HG03039 (cell line): ENCODE data around the gene RYR2.

Experiments used
- ATAC-seq: cut with Tn5 transposase; IDR thresholded peaks from one replicate; pipeline ENCODE4 v1.9.1; 2021; ENCODE audit warnings: mild to moderate bottlenecking, moderate library complexity; ENCODE audit not compliant: unreplicated experiment

The RYR2 gene

DNA sequence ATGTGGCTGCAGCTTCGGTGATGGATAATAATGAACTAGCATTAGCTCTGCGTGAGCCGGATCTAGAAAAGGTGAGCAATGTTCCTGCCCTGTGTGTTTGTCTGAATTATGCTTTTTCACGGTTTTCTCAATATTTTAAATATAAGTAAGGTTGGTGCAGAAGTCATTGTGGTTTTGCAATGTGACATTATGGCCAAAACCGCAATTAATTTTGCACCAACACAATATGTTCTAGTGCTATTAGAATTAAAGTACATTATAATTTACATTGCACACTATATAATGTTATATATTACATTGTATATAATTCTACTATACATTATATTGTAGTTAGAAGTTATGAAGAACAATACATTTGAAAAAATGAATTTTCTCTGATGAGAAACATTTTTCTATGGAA, 592.9 kb downstream of the RYR2 start:
- ATAC-seq = no peak

DNA sequence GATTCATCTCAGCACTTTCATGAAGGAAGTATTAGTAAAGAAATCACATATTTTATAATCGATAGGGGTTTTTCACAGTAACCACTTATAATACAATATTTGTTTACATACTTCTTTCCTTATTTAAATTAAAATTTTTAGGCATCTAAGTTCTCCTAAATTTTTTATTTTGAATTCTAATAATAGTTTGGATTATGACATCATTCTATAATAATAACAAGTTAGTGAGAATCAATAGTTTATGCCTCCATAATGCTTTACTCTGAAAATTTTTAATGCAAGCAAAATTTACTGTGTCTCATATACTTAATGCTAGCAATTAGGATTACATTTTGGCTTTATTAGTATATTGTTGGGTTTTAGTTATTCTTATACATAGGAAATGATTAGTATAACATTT, 596.6 kb downstream of the RYR2 start:
- ATAC-seq = no peak

DNA sequence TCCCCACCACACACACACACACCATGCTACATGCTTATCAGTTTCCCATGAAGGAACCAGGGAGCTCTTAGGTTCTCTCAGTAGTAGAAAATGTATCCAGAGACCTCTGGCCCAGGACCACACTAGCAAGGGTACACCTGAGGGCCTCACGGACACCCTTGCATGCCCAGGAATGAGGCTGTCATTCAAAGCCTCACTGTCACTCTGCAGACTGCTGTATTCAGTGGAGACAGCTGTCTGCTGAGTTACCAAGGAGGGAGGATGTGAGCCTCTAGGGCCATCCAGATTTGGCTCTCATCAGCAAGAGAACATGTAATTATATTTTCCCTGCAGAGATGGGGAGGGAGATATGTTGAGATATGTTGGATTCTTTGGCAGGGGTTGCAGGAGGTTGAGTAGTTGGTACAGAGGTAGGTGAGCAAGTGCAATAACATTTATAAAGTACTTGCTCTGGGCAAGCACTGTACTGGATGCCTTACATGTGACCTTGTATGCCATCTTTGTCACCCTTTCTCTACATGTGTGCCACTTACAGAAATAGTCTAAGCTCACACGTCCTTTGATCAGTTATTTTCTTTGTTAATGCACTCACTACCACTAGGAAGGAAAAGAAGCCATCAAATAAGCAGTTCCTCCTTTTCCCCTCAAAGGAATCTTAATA, 598.2 kb downstream of the RYR2 start:
- no peak for ATAC-seq

DNA sequence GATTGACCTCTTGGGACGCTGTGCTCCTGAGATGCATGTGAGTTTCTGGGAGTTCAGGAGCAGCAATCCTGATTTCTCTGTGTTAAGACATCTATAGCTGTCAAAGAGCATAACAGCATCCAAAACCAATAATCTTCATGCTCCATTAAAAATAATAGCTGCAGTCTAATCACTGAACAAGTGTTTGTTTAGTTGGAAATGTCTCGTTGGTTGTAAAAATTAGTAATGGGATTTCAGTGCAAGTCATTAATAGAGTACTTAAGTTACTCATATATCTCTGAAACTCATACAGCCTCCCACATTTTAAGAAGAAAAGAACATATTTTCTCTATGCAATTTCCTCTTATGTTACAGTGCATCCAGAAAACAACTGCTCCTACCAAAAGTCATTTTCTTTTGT, 599.0 kb downstream of the RYR2 start:
- ATAC-seq = no peak

DNA sequence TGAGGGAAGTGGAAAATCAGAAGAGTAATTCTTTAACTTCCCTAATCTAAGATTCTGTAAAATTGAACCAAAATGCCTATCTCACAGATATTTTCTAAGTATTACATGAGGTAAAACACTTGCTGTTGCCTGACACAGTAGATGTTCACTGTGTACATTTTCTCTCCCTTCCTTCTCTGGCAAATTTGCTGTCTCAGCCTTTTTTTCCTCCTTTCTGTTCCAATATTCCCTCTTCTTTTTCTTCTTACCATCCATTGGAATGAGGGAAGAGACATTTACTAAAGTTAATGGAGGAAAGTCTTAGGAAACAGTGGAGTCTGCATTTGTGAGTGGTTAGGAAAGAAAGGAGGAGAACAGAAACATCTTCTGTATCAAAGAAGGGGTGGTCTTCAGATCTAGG, 608.8 kb downstream of the RYR2 start:
- no peak for ATAC-seq

DNA sequence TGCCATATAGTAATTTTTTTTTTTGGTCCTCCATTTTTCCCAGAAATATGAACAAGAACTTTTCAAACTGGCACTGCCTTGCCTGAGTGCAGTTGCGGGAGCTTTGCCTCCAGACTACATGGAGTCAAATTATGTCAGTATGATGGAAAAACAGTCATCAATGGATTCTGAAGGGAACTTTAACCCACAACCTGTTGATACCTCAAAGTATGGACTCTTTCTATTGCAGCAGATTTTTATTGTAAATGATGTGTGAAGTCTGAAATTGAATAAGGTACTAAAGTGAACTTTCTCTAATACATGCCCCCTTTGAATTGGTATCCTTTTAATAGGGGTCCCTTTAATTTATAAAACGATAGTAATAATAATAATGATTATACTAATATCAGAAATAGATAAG, 613.8 kb downstream of the RYR2 start:
- ATAC-seq = no peak

DNA sequence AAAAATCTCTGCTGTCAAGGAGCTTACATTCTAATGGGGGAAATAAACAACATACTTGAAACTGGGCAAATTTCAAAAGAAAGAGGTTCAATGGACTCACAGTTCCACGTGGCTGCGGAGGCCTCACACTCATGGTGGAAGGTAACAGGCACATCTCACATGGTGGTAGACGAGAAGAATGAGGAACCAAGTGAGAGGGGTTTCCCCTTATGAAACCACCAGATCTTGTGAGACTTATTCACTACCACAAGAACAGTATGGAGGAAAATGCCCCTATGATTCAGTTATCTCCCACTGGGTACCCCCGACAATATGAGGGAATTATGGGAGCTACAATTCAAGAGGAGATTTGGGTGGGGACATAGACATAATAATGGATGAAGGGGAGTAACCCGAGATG, 622.4 kb downstream of the RYR2 start:
- no peak for ATAC-seq

DNA sequence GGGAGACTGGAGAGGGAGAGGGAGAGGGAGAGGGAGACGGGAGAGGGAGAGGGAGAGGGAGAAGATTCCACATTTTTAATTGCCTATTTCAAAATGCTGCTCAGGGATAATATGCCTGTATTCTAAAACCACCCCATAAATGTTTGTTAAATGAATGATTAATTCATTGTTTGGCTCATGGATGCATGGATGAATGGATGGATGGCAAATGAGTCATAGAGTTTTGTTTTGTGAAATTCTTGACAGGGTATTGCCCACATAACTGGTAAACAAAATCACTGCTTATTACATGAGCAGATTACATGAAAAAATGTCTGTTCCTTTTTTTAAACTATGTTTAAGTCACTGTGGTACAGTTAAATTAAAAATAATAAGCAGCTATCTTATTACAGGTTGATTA, 628.3 kb downstream of the RYR2 start:
- ATAC-seq = no peak

DNA sequence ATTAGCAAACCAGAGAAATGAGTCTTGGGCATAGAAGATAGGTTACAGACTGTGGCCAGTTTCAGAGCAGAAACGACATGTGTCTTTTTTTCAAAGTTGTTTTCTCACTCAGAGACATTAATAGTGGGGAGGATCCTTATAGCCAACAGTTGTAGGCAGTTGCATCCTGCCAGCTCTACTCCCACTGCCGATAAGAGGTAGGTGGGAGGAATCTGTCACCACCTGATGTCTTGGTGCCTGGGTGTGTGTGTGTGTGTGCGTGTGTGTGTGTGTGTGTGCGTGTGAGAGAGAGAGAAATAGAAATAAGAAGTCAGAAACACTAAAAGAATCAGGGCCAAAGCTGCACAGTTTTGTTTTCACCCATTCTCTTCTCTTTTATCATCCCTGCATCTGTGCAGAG, 629.3 kb downstream of the RYR2 start:
- ATAC-seq = no peak

DNA sequence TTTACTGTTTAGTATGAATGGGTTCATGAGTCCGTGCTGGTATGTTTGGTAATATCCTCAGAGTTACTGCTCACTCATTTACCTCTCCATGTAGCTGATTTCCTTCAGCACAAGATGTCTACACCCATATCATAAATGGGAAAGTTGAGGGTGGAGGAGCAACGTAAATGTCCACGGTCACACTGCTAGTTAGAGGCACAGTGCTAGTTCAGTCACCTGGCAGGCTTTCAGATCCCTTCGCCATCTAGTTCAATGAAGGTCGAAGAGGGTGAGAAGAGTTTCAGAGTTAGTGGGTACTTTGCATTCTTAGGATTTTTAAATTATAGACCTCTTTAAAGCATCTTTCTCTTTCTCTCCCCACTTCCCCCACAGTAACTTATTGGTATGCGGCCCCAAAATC, 630.0 kb downstream of the RYR2 start:
- no peak for ATAC-seq

DNA sequence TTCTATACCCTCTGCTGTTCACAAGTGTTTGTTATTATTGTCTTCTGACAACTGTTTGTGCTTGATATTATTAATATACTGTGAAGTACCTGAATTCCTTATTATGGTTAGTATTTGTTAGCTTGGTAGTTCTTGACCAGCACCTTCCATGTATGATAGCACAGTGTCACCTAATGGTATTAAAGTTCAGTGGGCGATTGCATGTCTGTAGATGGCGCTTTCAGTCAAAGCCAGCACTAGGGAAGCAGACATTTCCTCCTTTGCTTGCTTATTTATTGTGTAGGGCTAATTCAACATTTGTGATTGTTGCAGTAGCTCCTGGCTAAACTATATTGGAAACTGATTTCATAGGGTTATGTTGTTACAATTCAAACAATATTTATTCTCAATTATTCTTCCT, 630.8 kb downstream of the RYR2 start:
- ATAC-seq = no peak

DNA sequence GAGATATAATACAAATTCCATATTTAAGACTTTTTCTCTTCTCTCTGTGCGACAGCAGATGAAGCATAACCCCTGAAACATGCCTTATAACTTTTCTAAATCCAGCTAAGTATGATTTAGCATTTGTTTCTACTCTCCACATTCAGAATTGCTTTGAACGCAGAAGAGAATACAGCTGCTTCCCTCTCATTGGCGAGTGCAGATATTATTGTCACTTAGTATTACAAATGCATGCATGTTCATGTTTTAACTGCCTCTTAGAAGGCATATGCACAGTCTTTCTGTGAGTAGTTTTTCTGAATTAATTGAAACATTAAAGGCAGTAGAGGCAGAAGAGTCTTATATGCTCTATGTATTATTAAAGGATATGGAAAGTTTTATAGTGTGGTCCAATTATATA, 631.6 kb downstream of the RYR2 start:
- ATAC-seq = no peak

DNA sequence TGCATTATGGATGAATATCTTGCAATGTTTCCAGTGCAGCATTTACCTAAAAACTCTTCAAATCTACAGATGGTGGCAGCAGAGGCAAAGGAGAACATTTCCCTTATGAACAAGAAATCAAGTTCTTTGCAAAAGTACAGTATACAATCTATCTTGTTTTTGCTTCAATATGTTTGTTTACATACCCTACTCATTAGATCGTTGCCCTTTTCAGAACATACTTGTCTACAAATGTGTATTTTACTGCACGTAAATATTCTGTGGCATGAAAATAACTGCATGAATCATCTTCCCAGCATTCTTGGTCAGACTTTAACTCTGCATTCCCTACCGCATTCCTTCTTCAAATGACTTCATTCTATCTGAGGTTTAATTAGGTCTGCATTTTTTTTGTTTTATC, 636.0 kb downstream of the RYR2 start:
- no peak for ATAC-seq

DNA sequence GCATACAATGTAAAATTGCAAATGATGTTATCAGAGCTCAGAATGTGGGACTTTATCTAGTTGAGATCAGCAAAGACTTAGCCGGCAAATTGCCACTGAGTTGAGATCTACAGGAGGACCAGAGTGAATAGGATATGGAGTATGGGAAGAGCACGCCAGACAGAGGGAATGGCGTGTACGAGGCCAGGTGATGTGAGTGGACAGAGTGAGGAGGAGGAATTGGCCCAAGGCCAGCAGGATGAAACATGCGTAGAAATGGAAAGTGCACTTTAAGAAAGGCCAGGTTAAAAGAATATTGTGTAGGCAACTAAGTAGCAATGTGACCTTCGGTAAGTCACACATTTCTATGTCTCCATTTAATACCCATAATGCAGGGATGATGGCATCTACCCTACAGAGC, 637.7 kb downstream of the RYR2 start:
- no peak for ATAC-seq

DNA sequence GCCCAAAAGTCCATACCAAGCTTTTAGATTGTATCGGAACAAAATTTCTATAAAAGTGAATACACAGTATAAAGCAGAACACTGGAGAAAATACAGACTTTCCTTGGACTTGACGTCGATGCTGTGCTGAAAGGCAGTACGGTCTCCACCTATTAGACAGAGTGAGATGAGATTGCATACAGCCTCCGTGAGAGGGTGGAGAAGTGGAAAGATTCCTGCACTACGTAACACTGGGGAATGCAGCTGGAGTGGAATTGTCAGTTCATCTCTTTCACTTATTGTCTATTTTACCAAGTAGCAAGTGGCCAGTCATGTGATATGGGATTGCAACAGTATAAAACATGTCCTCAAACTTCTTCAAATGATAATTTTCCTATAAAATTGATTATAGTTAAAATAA, 639.2 kb downstream of the RYR2 start:
- no peak for ATAC-seq

DNA sequence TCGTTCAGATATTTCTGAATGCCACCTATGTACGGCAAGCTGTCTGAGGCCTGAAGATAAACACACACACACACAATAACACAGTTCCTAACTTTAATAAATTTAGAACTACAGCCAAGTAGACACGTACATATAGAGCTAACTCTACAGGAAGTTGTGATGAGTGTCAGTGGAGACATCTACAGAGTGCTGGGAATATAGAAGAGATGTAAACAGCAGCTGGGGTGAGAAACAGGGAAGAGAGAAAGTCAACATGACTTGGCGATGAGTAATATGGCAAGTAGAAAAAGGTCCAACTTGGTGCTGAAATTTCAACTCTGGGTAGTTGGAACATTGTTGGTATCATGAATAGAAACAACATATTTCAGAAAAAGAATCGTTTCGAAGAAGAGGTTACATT, 642.3 kb downstream of the RYR2 start:
- no peak for ATAC-seq

DNA sequence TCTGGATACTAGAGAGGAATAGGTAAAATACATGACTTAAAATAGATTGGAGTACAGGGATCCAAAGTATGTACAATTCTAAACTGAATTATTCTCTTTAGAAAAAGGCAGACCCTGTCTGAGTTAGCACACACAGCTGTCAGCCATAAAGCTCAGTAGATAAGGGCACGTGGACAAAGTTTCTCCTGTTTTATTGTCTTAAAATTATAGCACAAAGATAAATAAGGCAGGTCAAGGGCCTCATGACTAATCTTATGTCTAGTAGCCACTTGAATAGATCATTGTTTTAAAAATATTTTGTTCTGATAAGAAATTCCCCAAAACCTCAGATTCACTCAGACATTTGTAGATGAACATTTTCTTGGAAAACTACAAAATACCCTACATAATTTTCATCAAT, 643.6 kb downstream of the RYR2 start:
- no peak for ATAC-seq

DNA sequence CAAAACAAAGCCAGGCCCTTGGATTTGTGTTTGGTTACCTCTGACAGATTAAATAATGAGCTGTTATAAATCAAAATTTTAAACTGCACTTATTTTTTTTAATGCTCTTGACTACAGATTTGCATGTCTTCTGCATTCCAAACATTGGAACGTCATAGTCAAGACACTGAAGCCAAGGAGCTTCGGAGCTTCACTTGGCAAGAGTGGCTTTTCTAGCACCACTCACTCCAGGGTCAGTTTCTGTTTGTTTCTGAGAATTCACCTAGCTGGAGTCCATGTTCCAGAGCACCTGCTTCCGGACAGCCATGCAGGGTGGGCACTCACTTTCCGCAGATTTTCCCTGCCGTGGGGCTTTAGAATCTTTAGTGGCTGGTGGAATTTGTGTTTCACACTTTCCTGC, 645.8 kb downstream of the RYR2 start:
- no peak for ATAC-seq

DNA sequence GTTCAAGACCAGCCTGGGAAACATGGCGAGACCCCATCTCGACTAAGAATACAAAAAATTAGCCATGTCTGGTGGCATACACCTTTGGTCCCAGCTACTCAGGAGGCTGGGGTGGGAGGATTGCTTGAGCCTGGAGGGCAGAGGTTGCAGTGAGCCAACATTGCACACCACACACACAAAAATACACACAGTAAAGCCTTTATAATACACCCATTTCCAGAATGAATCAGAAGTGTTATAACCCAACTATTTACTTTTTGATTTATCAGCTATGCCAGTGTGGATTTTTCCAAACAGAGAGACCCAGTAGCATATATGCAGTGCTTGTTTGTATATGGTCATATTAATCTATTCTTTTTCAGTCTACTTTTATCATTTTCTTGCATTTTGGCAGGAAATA, 648.7 kb downstream of the RYR2 start:
- no peak for ATAC-seq

DNA sequence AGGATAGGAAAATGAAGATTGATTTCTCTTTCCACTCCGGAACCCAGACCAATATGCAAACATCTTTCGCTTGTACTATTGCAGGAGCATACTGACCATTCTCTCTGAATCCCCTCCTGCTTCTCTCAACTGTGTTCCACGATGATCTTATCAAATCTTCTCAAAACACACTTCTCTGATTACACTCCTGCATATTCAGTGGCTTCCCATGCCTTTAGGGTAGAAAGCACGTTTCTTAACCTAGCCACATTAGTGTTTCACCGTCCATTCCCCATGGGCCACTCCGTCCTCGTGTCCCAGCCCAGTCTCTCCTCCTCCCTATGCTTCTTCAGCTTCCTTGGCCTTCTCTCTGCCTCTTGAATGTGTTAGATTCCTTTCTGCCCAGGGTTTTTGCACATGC, 650.3 kb downstream of the RYR2 start:
- no peak for ATAC-seq

DNA sequence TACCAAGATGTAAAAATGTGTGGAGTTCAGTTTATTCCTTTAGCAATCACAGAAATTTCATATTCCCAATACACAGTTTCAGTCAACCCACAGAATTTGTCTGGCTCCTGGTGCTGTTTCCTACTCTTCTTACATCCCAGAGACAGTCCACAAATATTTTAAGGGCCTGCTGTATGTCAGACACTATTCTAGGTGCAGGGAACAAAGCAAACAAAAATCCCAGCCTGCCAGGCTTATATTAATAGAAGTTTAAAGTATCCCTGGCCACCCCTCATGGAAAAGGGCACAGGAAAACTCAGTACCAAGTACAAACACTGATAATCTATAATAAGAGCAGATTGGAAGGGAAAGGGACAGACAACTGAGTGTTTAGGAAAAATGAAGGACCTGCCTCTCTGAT, 653.9 kb downstream of the RYR2 start:
- no peak for ATAC-seq

DNA sequence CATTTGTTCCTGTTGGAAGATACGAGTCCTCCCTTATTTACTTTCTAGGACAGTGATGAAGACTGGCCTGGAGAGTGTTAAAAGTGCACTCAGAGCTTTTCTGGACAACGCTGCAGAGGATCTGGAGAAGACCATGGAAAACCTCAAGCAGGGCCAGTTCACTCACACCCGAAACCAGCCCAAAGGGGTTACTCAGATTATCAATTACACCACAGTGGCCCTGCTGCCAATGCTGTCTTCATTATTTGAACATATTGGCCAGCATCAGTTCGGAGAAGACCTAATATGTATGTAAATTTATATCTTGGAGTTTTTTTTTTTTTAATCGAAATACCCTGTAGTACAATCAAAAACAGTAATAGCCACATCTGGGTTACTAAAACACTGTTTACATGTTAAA, 658.2 kb downstream of the RYR2 start:
- ATAC-seq = no peak

DNA sequence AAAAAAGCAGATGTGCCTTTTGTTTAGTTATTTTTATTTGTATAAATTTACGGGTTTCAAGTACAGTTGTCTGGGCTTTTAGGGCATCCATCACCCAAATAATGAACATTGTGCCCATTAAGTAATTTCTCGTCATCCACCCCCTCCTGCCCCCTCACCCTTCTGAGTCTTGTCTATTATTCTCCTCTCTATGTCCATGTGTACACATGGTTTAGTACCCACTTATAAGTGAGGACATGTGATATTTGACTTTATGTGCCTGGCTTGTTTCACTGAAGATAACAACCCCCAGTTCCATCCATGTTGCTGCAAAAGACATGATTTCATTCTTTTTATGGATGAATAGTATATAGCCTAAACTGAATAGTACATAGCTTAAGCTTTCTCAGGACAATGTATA, 659.5 kb downstream of the RYR2 start:
- no peak for ATAC-seq

DNA sequence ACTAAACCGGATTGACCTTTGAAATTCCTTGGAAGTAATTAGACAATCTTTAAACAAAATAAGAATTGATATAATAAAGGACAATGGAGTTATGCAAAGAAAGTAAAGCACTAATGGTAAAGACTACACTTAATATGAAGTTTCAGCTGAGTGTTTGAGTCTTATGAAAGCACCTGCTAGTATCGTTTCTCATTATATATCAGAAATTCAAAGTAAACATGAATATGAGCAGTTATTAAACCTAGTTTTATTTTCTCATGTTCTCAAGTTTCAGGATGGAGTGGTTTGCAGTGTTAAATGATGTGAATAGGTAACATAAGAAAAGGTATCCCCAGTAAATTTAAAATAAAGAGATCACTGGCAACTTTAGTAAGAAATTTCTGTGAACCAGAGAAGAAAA, 660.2 kb downstream of the RYR2 start:
- ATAC-seq = no peak
